HG02885 (cell line): Measurements from ENCODE around the gene FBXL2.
A peak's percentile ranks its signal among the peaks of the same experiment; 100 is the strongest.

Source experiments
- ATAC-seq: cut with Tn5 transposase; IDR thresholded peaks from one replicate; pipeline ENCODE4 v1.9.1; 2021; ENCODE audit warnings: mild to moderate bottlenecking; ENCODE audit not compliant: unreplicated experiment, poor library complexity

Gene FBXL2

GRCh38 chr3:33277193-33277882 lies at the start of gene FBXL2:
TSS of gene FBXL2 (plus strand) at chr3:33277442. CDS start at chr3:33277513, 71 bp downstream.
- peak; percentile 82 for ATAC-seq

GRCh38 chr3:33229066-33229465 lies 48.2 kb upstream of the FBXL2 start:
- no peak for ATAC-seq

GRCh38 chr3:33229947-33230346 lies 47.3 kb upstream of the FBXL2 start:
- ATAC-seq, result no peak

GRCh38 chr3:33231756-33232465 lies 45.3 kb upstream of the FBXL2 start:
- no peak for ATAC-seq

GRCh38 chr3:33233884-33234283 lies 43.4 kb upstream of the FBXL2 start:
- no peak for ATAC-seq

GRCh38 chr3:33236005-33236404 lies 41.2 kb upstream of the FBXL2 start:
- no peak for ATAC-seq

- no peak for ATAC-seq
These were observed 39.8 kb upstream of the FBXL2 start for GRCh38 chr3:33237439-33237838.

- ATAC-seq, result no peak
These were observed 38.3 kb upstream of the FBXL2 start for GRCh38 chr3:33238923-33239322.

GRCh38 chr3:33240261-33240660 lies 37.0 kb upstream of the FBXL2 start:
- no peak for ATAC-seq

- no peak for ATAC-seq
These were observed 30.5 kb upstream of the FBXL2 start for GRCh38 chr3:33246786-33247185.

- ATAC-seq, result no peak
These were observed 26.5 kb upstream of the FBXL2 start for GRCh38 chr3:33250712-33251111.

- no peak for ATAC-seq
These were observed 21.0 kb upstream of the FBXL2 start for GRCh38 chr3:33256249-33256648.

GRCh38 chr3:33260104-33260503 lies 17.1 kb upstream of the FBXL2 start:
- ATAC-seq, result no peak

GRCh38 chr3:33269385-33269784 lies 7.9 kb upstream of the FBXL2 start:
- no peak for ATAC-seq

GRCh38 chr3:33271324-33271723 lies 5.9 kb upstream of the FBXL2 start:
- no peak for ATAC-seq

- ATAC-seq, result no peak
These were observed 3.6 kb upstream of the FBXL2 start for GRCh38 chr3:33273628-33274027.

GRCh38 chr3:33278163-33278562 lies 921 bp downstream of the FBXL2 start:
- ATAC-seq, result no peak

- ATAC-seq, result no peak
These were observed 10.5 kb downstream of the FBXL2 start for GRCh38 chr3:33287672-33288282.

- ATAC-seq, result no peak
These were observed 22.3 kb downstream of the FBXL2 start for GRCh38 chr3:33299395-33300081.

GRCh38 chr3:33312361-33312760 lies 35.1 kb downstream of the FBXL2 start:
- ATAC-seq, result no peak

- ATAC-seq, result no peak
These were observed 36.1 kb downstream of the FBXL2 start for GRCh38 chr3:33313331-33313730.
